HepG2 (cell line): ENCODE measurements around the gene ACSL4. TPM values are rescaled to one million over a fixed set of nuclear protein-coding genes. Genes with fewer than 3 reads are reported as not detected.

ENCODE experiments used
- ATAC-seq: fragments of 200-7000 bp; cut with Tn5 transposase; 3 replicates; pipeline ENCODE4 v1.9.1; 2020; ENCODE audit warnings: mild to moderate bottlenecking, moderate library complexity
- BruUV-seq: library from RNA; stranded (reverse); fragments of 400-500 nt; replicated peaks from 2 replicates; lab custom pipeline; 2021; lab: Mats Ljungman, UMichigan
- CTCF ChIA-PET: fragments of 300-600 bp; formaldehyde crosslinking; extraction: SDS; loops from one replicate; lab custom pipeline; 2021; ENCODE audit warnings: low total read pairs, inconsistent platforms, low intra/inter-chr PET ratio; lab: Yijun Ruan, JAX
- POLR2A ChIA-PET: fragments of 350-600 bp; sonication (Branson Sonifier 250); formaldehyde crosslinking; loops from one replicate; lab custom pipeline; 2020; ENCODE audit warnings: antibody characterized with exemption, inconsistent platforms; lab: Yijun Ruan, JAX
- DNase-seq: peaks from one replicate; pipeline ENCODE4 v3.0.0-alpha.2; 2015; ENCODE audit warnings: low spot score
- FAIRE-seq: peaks from 3 replicates; lab custom pipeline; 2011; peaks lifted over from hg19 to GRCh38; lab: Jason Lieb, UNC
- H2AFZ ChIP-seq: one replicate; pipeline ENCODE4 v1.6.1; 2011; ENCODE audit warnings: low read length, inconsistent platforms
- H3K27ac ChIP-seq: fragments of 300-600 bp; 3 replicates; pipeline ENCODE4 v1.8.0; 2011; ENCODE audit warnings: mixed run types, mild to moderate bottlenecking, mixed read lengths, low read length, inconsistent platforms; ENCODE audit not compliant: insufficient read depth; ENCODE audit errors: extremely low read length
- H3K27me3 ChIP-seq, 2 experiments: fragments of 200-600 bp in 1 of 2; 2 replicates in 1 of 2; 3 replicates in 1 of 2; pipeline versions ENCODE4 v1.6.0 to v1.8.0; 2011; ENCODE audit warnings: low read length in 2 of 2, mild to moderate bottlenecking in 2 of 2, moderate library complexity in 2 of 2, inconsistent platforms in 1 of 2; ENCODE audit not compliant: insufficient read depth in 2 of 2, control insufficient read depth in 1 of 2
- H3K36me3 ChIP-seq, 2 experiments: fragments of 200-600 bp in 1 of 2; replicated peaks in 1 of 2; 2 replicates in 1 of 2; 3 replicates in 1 of 2; pipeline versions ENCODE4 v1.5.1 to v1.8.0; 2011; ENCODE audit warnings: low read length in 2 of 2, inconsistent platforms in 1 of 2; ENCODE audit not compliant: insufficient read depth in 2 of 2, control insufficient read depth in 1 of 2
- H3K4me1 ChIP-seq: 2 replicates; pipeline ENCODE4 v1.5.1; 2012; ENCODE audit warnings: low read length, inconsistent platforms; ENCODE audit not compliant: insufficient read depth
- H3K4me2 ChIP-seq: 2 replicates; pipeline ENCODE4 v1.6.0; 2011; ENCODE audit warnings: low read depth, low read length, inconsistent platforms
- H3K4me3 ChIP-seq, 3 experiments: fragments of 200-600 bp in 1 of 3; sonication (generic), shearing (Covaris generic) in 1 of 3; replicated peaks in 1 of 3; 2 replicates each; pipeline ENCODE4 v1.5.1; 2011 to 2016; ENCODE audit warnings: low read length in 3 of 3, inconsistent platforms in 2 of 3, low read depth in 2 of 3, mild to moderate bottlenecking in 2 of 3, control low read depth in 1 of 3, mixed read lengths in 1 of 3; ENCODE audit not compliant: insufficient read depth in 1 of 3
- H3K79me2 ChIP-seq: one replicate; pipeline ENCODE4 v1.6.1; 2011; ENCODE audit warnings: low read length, inconsistent platforms; ENCODE audit not compliant: insufficient read depth
- H3K9ac ChIP-seq: 2 replicates; pipeline ENCODE4 v1.6.0; 2011; ENCODE audit warnings: mild to moderate bottlenecking, low read depth, low read length, inconsistent platforms; ENCODE audit not compliant: insufficient read depth
- H3K9me3 ChIP-seq: 2 replicates; pipeline ENCODE4 v1.5.1; 2012; ENCODE audit warnings: mild to moderate bottlenecking, low read length
- H4K20me1 ChIP-seq: 2 replicates; pipeline ENCODE4 v1.6.0; 2011; ENCODE audit warnings: inconsistent platforms, mild to moderate bottlenecking, low read length, moderate library complexity; ENCODE audit not compliant: insufficient read depth
- EHMT2 ChIP-seq: fragments of 200-600 bp; sonication (generic); IDR thresholded peaks from 2 replicates; pipeline ENCODE4 v1.7.0; 2017; ENCODE audit warnings: antibody characterized with exemption, low read depth, low read length, borderline replicate concordance
- GZF1 ChIP-seq: sonication (generic); formaldehyde crosslinking; IDR thresholded peaks from 2 replicates; pipeline ENCODE4 v1.5.1; 2020; ENCODE audit warnings: mild to moderate bottlenecking, missing genetic modification reagents
- HNRNPLL ChIP-seq: fragments of 200-400 bp; formaldehyde crosslinking; IDR thresholded peaks from 2 replicates; pipeline ENCODE4 v1.6.1; 2017; ENCODE audit warnings: mild to moderate bottlenecking, low read depth, low read length; ENCODE audit not compliant: poor library complexity, severe bottlenecking
- KAT8 ChIP-seq: IDR thresholded peaks from 2 replicates; pipeline ENCODE4 v1.6.1; 2016; ENCODE audit warnings: missing genetic modification reagents, missing compliant biosample characterization
- RFX5 ChIP-seq: IDR thresholded peaks from 2 replicates; pipeline ENCODE4 v1.6.1; 2011; ENCODE audit warnings: low read depth, low read length, improper control_type of control experiment
- THRA ChIP-seq: sonication (generic); formaldehyde crosslinking; IDR thresholded peaks from 2 replicates; pipeline ENCODE4 v1.4.0; 2020; ENCODE audit warnings: missing genetic modification reagents, borderline replicate concordance
- ZFP36L1 ChIP-seq: sonication (generic); formaldehyde crosslinking; IDR thresholded peaks from 2 replicates; pipeline ENCODE4 v1.8.0; 2022; ENCODE audit warnings: mild to moderate bottlenecking, missing genetic modification reagents, moderate library complexity
- ZNF317 ChIP-seq: sonication (generic); formaldehyde crosslinking; IDR thresholded peaks from 2 replicates; pipeline ENCODE4 v1.5.0; 2020; ENCODE audit warnings: mild to moderate bottlenecking, missing genetic modification reagents
- ZNF326 ChIP-seq: sonication (generic); formaldehyde crosslinking; IDR thresholded peaks from 2 replicates; pipeline ENCODE4 v1.4.0; 2020; ENCODE audit warnings: missing genetic modification reagents, borderline replicate concordance
- ZNF367 ChIP-seq: sonication (generic); formaldehyde crosslinking; IDR thresholded peaks from 2 replicates; pipeline ENCODE4 v1.4.0; 2020; ENCODE audit warnings: missing genetic modification reagents, borderline replicate concordance
- ZNF737 ChIP-seq: sonication (generic); formaldehyde crosslinking; IDR thresholded peaks from 2 replicates; pipeline ENCODE4 v1.5.0; 2020; ENCODE audit warnings: missing genetic modification reagents, mild to moderate bottlenecking, borderline replicate concordance
- ZNF841 ChIP-seq: sonication (generic); formaldehyde crosslinking; IDR thresholded peaks from 2 replicates; pipeline ENCODE4 v1.8.1; 2023; ENCODE audit warnings: missing genetic modification reagents, borderline replicate concordance
- WGBS: methylation state at CpG from one replicate; pipeline ENCODE4 v1.1.6; 2017; ENCODE audit warnings: low lambda C conversion rate; 5-methylcytosine and 5-hydroxymethylcytosine counted together
- in situ Hi-C: cut with HindIII; loops from 2 replicates; pipeline ENCODE4 v1.10.0; 2017; ENCODE audit warnings: low pct_unique_long_range_greater_than_20kb; ENCODE audit not compliant: extremely low pct_ligation_motif_present
- intact Hi-C: fragments of 100-400 bp; cut with micrococcal nuclease; formaldehyde crosslinking; loops from one replicate; pipeline ENCODE4 v1.10.0; 2022; ENCODE audit not compliant: unreplicated experiment
- polyA plus RNA-seq, 8 experiments: library from polyadenylated mRNA; depleted of rRNA in 3 of 8; stranded (reverse) in 7 of 8; unstranded in 1 of 8; fragments of >200 nt; fragmentation: Illumina TruSeq in 4 of 8; extraction: Trizol in 4 of 8; gene quantifications; 2 replicates each; pipeline versions ENCODE4 v1.2.1 to v1.2.3, GENCODE V29; 2011 to 2016; ENCODE audit warnings: low read depth in 4 of 8, missing spikeins in 1 of 8, mixed read lengths in 1 of 8; ENCODE audit not compliant: insufficient read depth in 1 of 8
- total RNA-seq, 5 experiments: library from RNA; depleted of rRNA; stranded (reverse); fragments of >200 nt; fragmentation: Illumina TruSeq; extraction: Trizol; gene quantifications; 2 replicates each; pipeline ENCODE4 v1.2.3, GENCODE V29; 2016; ENCODE audit warnings: low read depth in 1 of 5
- TF ChIP-seq, protein P1 (sequence below): sonication (generic); formaldehyde crosslinking; IDR thresholded peaks from 2 replicates; pipeline ENCODE4 v1.5.0; 2020; ENCODE audit warnings: missing genetic modification reagents
- TF ChIP-seq, protein P2 (sequence below): sonication (generic); formaldehyde crosslinking; IDR thresholded peaks from 2 replicates; pipeline ENCODE4 v1.4.0; 2020; ENCODE audit warnings: missing genetic modification reagents
- TF ChIP-seq, protein P3 (sequence below): sonication (generic); formaldehyde crosslinking; IDR thresholded peaks from 2 replicates; pipeline ENCODE4 v1.4.0; 2020; ENCODE audit warnings: missing genetic modification reagents
- TF ChIP-seq, protein P4 (sequence below): sonication (generic); formaldehyde crosslinking; IDR thresholded peaks from 2 replicates; pipeline ENCODE4 v1.8.0; 2023; ENCODE audit warnings: mild to moderate bottlenecking, missing genetic modification reagents

The ACSL4 gene
- total and polyA plus RNA-seq, 2 of the 13 experiments (the other 11 are each of a cell fraction or from before 2014, with no cell fraction given) = 207 to 316 TPM

- no peak for TF ChIP-seq THRA (CRISPR knock-in tag)
- no peak for TF ChIP-seq GZF1 (CRISPR knock-in tag)
- TF ChIP-seq ZNF737 (CRISPR knock-in tag) = no peak
- TF ChIP-seq ZNF367 (CRISPR knock-in tag) = no peak
- TF ChIP-seq, all 625 proteins: peak for 0
These were observed 131.6 kb downstream of the ACSL4 start (continued) for GRCh38 chrX:109601486-109601885.

DNA sequence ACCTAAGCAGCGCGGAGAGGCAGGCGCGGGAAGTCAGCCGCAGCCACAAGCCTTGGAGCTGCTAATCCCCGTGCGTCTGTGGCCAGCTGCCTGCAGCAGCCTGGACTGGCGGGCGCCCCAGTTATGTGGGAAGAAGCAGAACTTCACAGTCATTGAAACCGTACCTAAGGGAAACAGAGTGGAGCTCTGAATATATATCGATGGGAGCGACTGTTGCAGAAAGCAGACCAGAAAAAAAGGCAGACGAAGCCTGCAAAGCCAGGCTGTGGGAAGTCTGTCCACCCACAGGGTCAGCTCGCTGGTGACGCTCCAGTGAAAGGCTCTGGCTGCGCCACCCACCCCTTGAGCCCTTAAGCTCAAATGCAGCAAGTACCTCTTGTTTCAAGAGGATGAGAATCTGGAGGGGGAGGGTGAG lies 132.8 kb downstream of the ACSL4 start:
- FAIRE-seq = no peak
- DNase-seq = no peak
- POLR2A ChIA-PET = no interaction called here
- CTCF ChIA-PET = no interaction called here
- intact Hi-C loops (no loop called here), in situ Hi-C loops (no loop called here)
- Histone ChIP-seq H2AFZ (no peak overlapping the region), H3K9me3 (no peaks in the 10 kb centered on the region), H3K4me1 (no peaks in the 10 kb centered on the region), H3K27ac (no peak overlapping the region), H3K4me2 (no peak overlapping the region), H3K4me3 (no peak overlapping the region), H3K9ac (no peak overlapping the region), H4K20me1 (no peaks in the 10 kb centered on the region), H3K36me3 (no peaks in the 10 kb centered on the region), H3K79me2 (no peaks in the 10 kb centered on the region), H3K27me3 (no peaks in the 10 kb centered on the region)
- BruUV-seq = no TSS peak
- peak; percentile 36; the same call in 1 of the 3 replicates for ATAC-seq
- 42% methylated on average over 11 of the region's 16 CpGs for WGBS
- no peak for TF ChIP-seq ZNF326 (CRISPR knock-in tag)
- TF ChIP-seq, protein P1, sequence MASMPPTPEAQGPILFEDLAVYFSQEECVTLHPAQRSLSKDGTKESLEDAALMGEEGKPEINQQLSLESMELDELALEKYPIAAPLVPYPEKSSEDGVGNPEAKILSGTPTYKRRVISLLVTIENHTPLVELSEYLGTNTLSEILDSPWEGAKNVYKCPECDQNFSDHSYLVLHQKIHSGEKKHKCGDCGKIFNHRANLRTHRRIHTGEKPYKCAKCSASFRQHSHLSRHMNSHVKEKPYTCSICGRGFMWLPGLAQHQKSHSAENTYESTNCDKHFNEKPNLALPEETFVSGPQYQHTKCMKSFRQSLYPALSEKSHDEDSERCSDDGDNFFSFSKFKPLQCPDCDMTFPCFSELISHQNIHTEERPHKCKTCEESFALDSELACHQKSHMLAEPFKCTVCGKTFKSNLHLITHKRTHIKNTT = no peak
- TF ChIP-seq, protein P2, sequence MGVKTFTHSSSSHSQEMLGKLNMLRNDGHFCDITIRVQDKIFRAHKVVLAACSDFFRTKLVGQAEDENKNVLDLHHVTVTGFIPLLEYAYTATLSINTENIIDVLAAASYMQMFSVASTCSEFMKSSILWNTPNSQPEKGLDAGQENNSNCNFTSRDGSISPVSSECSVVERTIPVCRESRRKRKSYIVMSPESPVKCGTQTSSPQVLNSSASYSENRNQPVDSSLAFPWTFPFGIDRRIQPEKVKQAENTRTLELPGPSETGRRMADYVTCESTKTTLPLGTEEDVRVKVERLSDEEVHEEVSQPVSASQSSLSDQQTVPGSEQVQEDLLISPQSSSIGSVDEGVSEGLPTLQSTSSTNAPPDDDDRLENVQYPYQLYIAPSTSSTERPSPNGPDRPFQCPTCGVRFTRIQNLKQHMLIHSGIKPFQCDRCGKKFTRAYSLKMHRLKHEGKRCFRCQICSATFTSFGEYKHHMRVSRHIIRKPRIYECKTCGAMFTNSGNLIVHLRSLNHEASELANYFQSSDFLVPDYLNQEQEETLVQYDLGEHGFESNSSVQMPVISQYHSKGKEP (CRISPR knock-in tag) = no peak
- TF ChIP-seq ZNF841 (CRISPR knock-in tag) = no peak
- no peak for TF ChIP-seq EHMT2
- TF ChIP-seq ZNF317 (CRISPR knock-in tag) = no peak
- TF ChIP-seq ZFP36L1 (CRISPR knock-in tag) = no peak
- no peak for TF ChIP-seq RFX5
- TF ChIP-seq, protein P3, sequence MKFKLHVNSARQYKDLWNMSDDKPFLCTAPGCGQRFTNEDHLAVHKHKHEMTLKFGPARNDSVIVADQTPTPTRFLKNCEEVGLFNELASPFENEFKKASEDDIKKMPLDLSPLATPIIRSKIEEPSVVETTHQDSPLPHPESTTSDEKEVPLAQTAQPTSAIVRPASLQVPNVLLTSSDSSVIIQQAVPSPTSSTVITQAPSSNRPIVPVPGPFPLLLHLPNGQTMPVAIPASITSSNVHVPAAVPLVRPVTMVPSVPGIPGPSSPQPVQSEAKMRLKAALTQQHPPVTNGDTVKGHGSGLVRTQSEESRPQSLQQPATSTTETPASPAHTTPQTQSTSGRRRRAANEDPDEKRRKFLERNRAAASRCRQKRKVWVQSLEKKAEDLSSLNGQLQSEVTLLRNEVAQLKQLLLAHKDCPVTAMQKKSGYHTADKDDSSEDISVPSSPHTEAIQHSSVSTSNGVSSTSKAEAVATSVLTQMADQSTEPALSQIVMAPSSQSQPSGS (CRISPR knock-in tag) = no peak
- TF ChIP-seq HNRNPLL = no peak
- TF ChIP-seq, protein P4, sequence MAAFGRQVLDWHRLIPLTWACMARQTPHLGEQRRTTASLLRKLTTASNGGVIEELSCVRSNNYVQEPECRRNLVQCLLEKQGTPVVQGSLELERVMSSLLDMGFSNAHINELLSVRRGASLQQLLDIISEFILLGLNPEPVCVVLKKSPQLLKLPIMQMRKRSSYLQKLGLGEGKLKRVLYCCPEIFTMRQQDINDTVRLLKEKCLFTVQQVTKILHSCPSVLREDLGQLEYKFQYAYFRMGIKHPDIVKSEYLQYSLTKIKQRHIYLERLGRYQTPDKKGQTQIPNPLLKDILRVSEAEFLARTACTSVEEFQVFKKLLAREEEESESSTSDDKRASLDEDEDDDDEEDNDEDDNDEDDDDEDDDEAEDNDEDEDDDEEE = no peak
- no peak for TF ChIP-seq KAT8 (CRISPR knock-in tag)
